ENCODE measurements around the gene DLK1.

Gene DLK1

GRCh38 chr14:100786131-100786530 lies 59.4 kb downstream of the DLK1 start:
- H2AK5ac ChIP-seq (ENCODE audit: low read length, severe bottlenecking): no peak overlapping the region
- no peak overlapping the region for H3K4ac ChIP-seq (ENCODE audit: low read depth in 1 of 2, low read length in 2 of 2)
- no peaks in the 10 kb centered on the region for H3K9me3 ChIP-seq (ENCODE audit: control insufficient read depth, low read length)
- no peak overlapping the region for H2BK12ac ChIP-seq (ENCODE audit: low read length in 2 of 2)
- H2BK15ac ChIP-seq (ENCODE audit: low read depth, poor library complexity, severe bottlenecking): no peak overlapping the region
- peaks cover 13 to 54% of the 10 kb centered on the region in 2 experiments for H3K27me3 ChIP-seq (ENCODE audit: control insufficient read depth in 1 of 2, insufficient read depth in 1 of 2, low read length in 2 of 2)
- no peak overlapping the region for H3K18ac ChIP-seq (ENCODE audit: low read depth in 1 of 2, low read length in 2 of 2)
- DNase-seq: no peak
- H4K8ac ChIP-seq (ENCODE audit: low read length): no peak overlapping the region
- H4K91ac ChIP-seq (ENCODE audit: low read length): peak overlapping the region; percentile 70
- no peak overlapping the region for H3K23ac ChIP-seq (ENCODE audit: low read length in 2 of 2)
- H2AFZ ChIP-seq (ENCODE audit: low read depth, low read length): no peak overlapping the region
- peak overlapping the region in 1 of 2 experiments; percentile 41 for H3K14ac ChIP-seq (ENCODE audit: low read length in 2 of 2)
- H3K4me2 ChIP-seq (ENCODE audit: low read length, poor library complexity, severe bottlenecking): no peak overlapping the region
- H2BK5ac ChIP-seq (ENCODE audit: low read depth, low read length, poor library complexity, severe bottlenecking): no peak overlapping the region
- H3K9ac ChIP-seq (ENCODE audit: low read length): no peak overlapping the region
- H3K27ac ChIP-seq (ENCODE audit: low read length, poor library complexity, severe bottlenecking): no peak overlapping the region
- H3K79me1 ChIP-seq (replicated peaks; ENCODE audit: low read length, poor library complexity, severe bottlenecking): no peaks in the 10 kb centered on the region
- no peak overlapping the region for H2BK120ac ChIP-seq (ENCODE audit: low read depth, low read length)
- H3K4me3 ChIP-seq (ENCODE audit: insufficient read depth in 1 of 2, low read depth in 1 of 2, low read length in 2 of 2): no peak overlapping the region
- no peaks in the 10 kb centered on the region for H3K36me3 ChIP-seq (ENCODE audit: control insufficient read depth in 1 of 2, insufficient read depth in 2 of 2, low read depth in 1 of 2, low read length in 2 of 2)
- 69% methylated on average over 9 of the region's 11 CpGs for WGBS
- no peaks in the 10 kb centered on the region for H3K4me1 ChIP-seq (ENCODE audit: control insufficient read depth, insufficient read depth, low read depth, low read length)

GRCh38 chr14:100786576-100787219 lies 60.0 kb downstream of the DLK1 start:
- Histone ChIP-seq H3K27me3 (ENCODE audit: control insufficient read depth in 1 of 2, insufficient read depth in 1 of 2, low read length in 2 of 2) (peaks cover 13 to 54% of the 10 kb centered on the region in 2 experiments), H2BK120ac (ENCODE audit: low read depth, low read length) (no peak overlapping the region), H3K4me1 (ENCODE audit: control insufficient read depth, insufficient read depth, low read depth, low read length) (no peaks in the 10 kb centered on the region), H3K4ac (ENCODE audit: low read depth in 1 of 2, low read length in 2 of 2) (no peak overlapping the region), H4K8ac (ENCODE audit: low read length) (no peak overlapping the region), H3K27ac (ENCODE audit: low read length, poor library complexity, severe bottlenecking) (no peak overlapping the region), H2BK15ac (ENCODE audit: low read depth, poor library complexity, severe bottlenecking) (no peak overlapping the region), H3K4me2 (ENCODE audit: low read length, poor library complexity, severe bottlenecking) (no peak overlapping the region), H2AK5ac (ENCODE audit: low read length, severe bottlenecking) (no peak overlapping the region), H2BK12ac (ENCODE audit: low read length in 2 of 2) (no peak overlapping the region), H3K9ac (ENCODE audit: low read length) (no peak overlapping the region), H3K9me3 (ENCODE audit: control insufficient read depth, low read length) (no peaks in the 10 kb centered on the region), H3K79me1 (replicated peaks; ENCODE audit: low read length, poor library complexity, severe bottlenecking) (no peaks in the 10 kb centered on the region), H3K18ac (ENCODE audit: low read depth in 1 of 2, low read length in 2 of 2) (no peak overlapping the region), H2BK5ac (ENCODE audit: low read depth, low read length, poor library complexity, severe bottlenecking) (no peak overlapping the region), H2AFZ (ENCODE audit: low read depth, low read length) (no peak overlapping the region), H3K14ac (ENCODE audit: low read length in 2 of 2) (no peak overlapping the region), H3K23ac (ENCODE audit: low read length in 2 of 2) (no peak overlapping the region), H3K4me3 (ENCODE audit: insufficient read depth in 1 of 2, low read depth in 1 of 2, low read length in 2 of 2) (no peak overlapping the region), H3K36me3 (ENCODE audit: control insufficient read depth in 1 of 2, insufficient read depth in 2 of 2, low read depth in 1 of 2, low read length in 2 of 2) (no peaks in the 10 kb centered on the region), H4K91ac (ENCODE audit: low read length) (no peak overlapping the region)
- DNase-seq: no peak
- WGBS: 88% methylated on average over 10 of the region's 11 CpGs

- H2BK5ac ChIP-seq (ENCODE audit: low read depth, low read length, poor library complexity, severe bottlenecking): no peak overlapping the region
- H3K27me3 ChIP-seq (ENCODE audit: control insufficient read depth in 1 of 2, insufficient read depth in 1 of 2, low read length in 2 of 2): peaks cover 14 to 56% of the 10 kb centered on the region in 2 experiments
- H3K4me2 ChIP-seq (ENCODE audit: low read length, poor library complexity, severe bottlenecking): no peak overlapping the region
- H3K23ac ChIP-seq (ENCODE audit: low read length in 2 of 2): no peak overlapping the region
- no peak overlapping the region for H3K4ac ChIP-seq (ENCODE audit: low read depth in 1 of 2, low read length in 2 of 2)
- H4K91ac ChIP-seq (ENCODE audit: low read length): no peak overlapping the region
- no peak overlapping the region for H2BK120ac ChIP-seq (ENCODE audit: low read depth, low read length)
- H3K18ac ChIP-seq (ENCODE audit: low read depth in 1 of 2, low read length in 2 of 2): no peak overlapping the region
- H4K8ac ChIP-seq (ENCODE audit: low read length): no peak overlapping the region
- H2AFZ ChIP-seq (ENCODE audit: low read depth, low read length): no peak overlapping the region
- no peak overlapping the region for H3K9ac ChIP-seq (ENCODE audit: low read length)
- WGBS: 95% methylated on average over 14 of the region's 14 CpGs
- H3K4me1 ChIP-seq (ENCODE audit: control insufficient read depth, insufficient read depth, low read depth, low read length): no peaks in the 10 kb centered on the region
- H3K36me3 ChIP-seq (ENCODE audit: control insufficient read depth in 1 of 2, insufficient read depth in 2 of 2, low read depth in 1 of 2, low read length in 2 of 2): no peaks in the 10 kb centered on the region
- no peak overlapping the region for H3K27ac ChIP-seq (ENCODE audit: low read length, poor library complexity, severe bottlenecking)
- no peak overlapping the region for H3K4me3 ChIP-seq (ENCODE audit: insufficient read depth in 1 of 2, low read depth in 1 of 2, low read length in 2 of 2)
- no peak overlapping the region for H3K14ac ChIP-seq (ENCODE audit: low read length in 2 of 2)
- no peak overlapping the region for H2AK5ac ChIP-seq (ENCODE audit: low read length, severe bottlenecking)
- no peak overlapping the region for H2BK12ac ChIP-seq (ENCODE audit: low read length in 2 of 2)
- H2BK15ac ChIP-seq (ENCODE audit: low read depth, poor library complexity, severe bottlenecking): no peak overlapping the region
- no peaks in the 10 kb centered on the region for H3K9me3 ChIP-seq (ENCODE audit: control insufficient read depth, low read length)
- no peak for DNase-seq
- H3K79me1 ChIP-seq (replicated peaks; ENCODE audit: low read length, poor library complexity, severe bottlenecking): no peaks in the 10 kb centered on the region
Measured at GRCh38 chr14:100787659-100788058, 61.0 kb downstream of the DLK1 start.

Measured in mesenchymal stem cell (in vitro differentiated cells and primary cell).